Stomach smooth muscle (tissue), 2 donors: Measurements from ENCODE around the gene TRIOBP.

Experiments used
- H3K27ac ChIP-seq: one replicate; pipeline ENCODE4 v1.7.0; 2013; ENCODE audit warnings: mild to moderate bottlenecking, low read length, inconsistent platforms
- H3K27me3 ChIP-seq, 2 donors: one replicate each; pipeline ENCODE4 v1.7.0; 2013; ENCODE audit warnings: low read length in 2 of 2; ENCODE audit not compliant: insufficient read depth in 2 of 2, control insufficient read depth in 1 of 2
- H3K36me3 ChIP-seq, 2 donors: one replicate each; pipeline ENCODE4 v1.7.0; 2013; ENCODE audit warnings: low read length in 2 of 2; ENCODE audit not compliant: control insufficient read depth in 2 of 2, insufficient read depth in 2 of 2
- H3K4me1 ChIP-seq: one replicate; pipeline ENCODE4 v1.7.0; 2013; ENCODE audit warnings: low read length; ENCODE audit not compliant: control insufficient read depth, insufficient read depth
- H3K4me3 ChIP-seq, 2 donors: one replicate each; pipeline ENCODE4 v1.7.0; 2013; ENCODE audit warnings: low read length in 2 of 2
- H3K9ac ChIP-seq, 2 donors: one replicate each; pipeline ENCODE4 v1.7.0; 2013; ENCODE audit warnings: low read length in 2 of 2, mild to moderate bottlenecking in 1 of 2
- H3K9me3 ChIP-seq, 2 donors: one replicate each; pipeline ENCODE4 v1.7.0; 2013; ENCODE audit warnings: low read length in 2 of 2; ENCODE audit not compliant: control insufficient read depth in 2 of 2
- donor health status: healthy.
- donor health status: Pancreatic carcinoma.

The TRIOBP gene

GRCh38 chr22:37819105-37819433 is 122.2 kb downstream of the TRIOBP start:
- H3K27ac ChIP-seq = no peak overlapping the region
- no peaks in the 10 kb centered on the region for H3K9me3 ChIP-seq
- H3K36me3 ChIP-seq = peaks cover 2 to 5% of the 10 kb centered on the region in 2 donors
- H3K4me1 ChIP-seq = peaks cover 16% of the 10 kb centered on the region
- H3K27me3 ChIP-seq = peaks cover 11 to 20% of the 10 kb centered on the region in 2 donors
- H3K4me3 ChIP-seq = peak overlapping the region; percentile 59 to 65
- no peak overlapping the region for H3K9ac ChIP-seq

DNA sequence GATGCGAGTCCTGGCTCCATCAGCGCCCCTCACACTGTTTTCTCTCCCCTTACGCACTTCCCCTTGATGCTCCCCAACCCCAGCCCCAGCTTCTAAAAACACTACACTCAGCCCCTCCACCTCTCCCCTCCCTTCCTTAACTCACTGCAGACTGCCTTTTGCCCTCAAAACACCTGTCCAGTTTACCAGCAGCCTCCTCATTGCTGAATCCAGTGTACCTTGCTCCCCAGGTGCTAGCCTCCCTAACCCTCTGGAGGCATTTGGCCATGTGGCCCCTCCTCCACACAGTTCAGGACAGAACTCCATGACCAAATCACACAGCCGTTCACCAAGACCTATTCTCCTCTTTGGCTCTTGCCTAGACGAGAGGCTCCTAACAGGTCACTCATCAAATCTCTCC is 123.5 kb downstream of the TRIOBP start:
- Histone ChIP-seq H3K4me1 (peaks cover 18% of the 10 kb centered on the region), H3K9ac (no peak overlapping the region), H3K9me3 (no peaks in the 10 kb centered on the region), H3K4me3 (no peak overlapping the region), H3K27ac (no peak overlapping the region), H3K27me3 (peaks cover 11 to 23% of the 10 kb centered on the region in 2 donors), H3K36me3 (peaks cover 0 to 2% of the 10 kb centered on the region in 2 donors)

- no peak overlapping the region for H3K9ac ChIP-seq
- no peak overlapping the region for H3K4me3 ChIP-seq
- peaks cover 28% of the 10 kb centered on the region for H3K4me1 ChIP-seq
- peaks cover 11 to 23% of the 10 kb centered on the region in 2 donors for H3K27me3 ChIP-seq
- H3K36me3 ChIP-seq = no peaks in the 10 kb centered on the region
- no peaks in the 10 kb centered on the region for H3K9me3 ChIP-seq
- H3K27ac ChIP-seq = no peak overlapping the region
These were observed 125.4 kb downstream of the TRIOBP start for GRCh38 chr22:37822079-37822833.

DNA sequence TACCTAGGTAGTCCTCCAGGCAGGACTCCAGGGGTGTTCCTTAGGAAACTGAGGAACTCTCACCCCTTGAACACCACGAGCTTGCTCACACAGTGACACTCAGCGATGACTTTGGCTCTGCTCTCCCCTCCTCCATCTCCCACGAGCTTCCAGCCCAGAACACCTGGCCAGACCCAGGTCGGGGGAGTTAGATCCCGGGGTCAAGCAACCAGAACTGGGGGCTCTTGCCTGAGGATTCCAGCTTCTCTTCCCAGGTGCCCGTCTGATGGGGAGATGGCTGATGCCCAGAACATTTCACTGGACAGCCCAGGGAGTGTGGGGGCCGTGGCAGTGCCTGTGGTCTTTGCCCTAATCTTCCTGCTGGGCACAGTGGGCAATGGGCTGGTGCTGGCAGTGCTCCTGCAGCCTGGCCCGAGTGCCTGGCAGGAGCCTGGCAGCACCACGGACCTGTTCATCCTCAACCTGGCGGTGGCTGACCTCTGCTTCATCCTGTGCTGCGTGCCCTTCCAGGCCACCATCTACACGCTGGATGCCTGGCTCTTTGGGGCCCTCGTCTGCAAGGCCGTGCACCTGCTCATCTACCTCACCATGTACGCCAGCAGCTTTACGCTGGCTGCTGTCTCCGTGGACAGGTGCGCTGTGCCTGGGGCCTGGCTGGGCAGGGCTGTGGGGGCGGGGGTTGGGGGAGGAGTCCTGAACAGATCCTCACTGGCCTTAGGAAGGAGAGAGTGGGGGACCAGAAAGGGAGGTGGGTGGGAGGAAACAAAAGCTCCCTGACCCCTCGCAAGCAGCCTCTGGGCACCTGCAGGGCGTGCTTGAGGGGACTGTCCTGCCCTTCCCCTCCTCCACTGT is 126.5 kb downstream of the TRIOBP start, which contains the start of gene GALR3:
GALR3 (plus strand) TSS at position 249 of the 852 bp plus-strand sequence; CDS start at position 274, 25 bp downstream.
- Histone ChIP-seq H3K27me3 (peaks cover 11 to 23% of the 10 kb centered on the region in 2 donors), H3K4me3 (no peak within 1 kb of the TSS), H3K36me3 (peaks cover 0 to 2% of the 10 kb centered on the region in 2 donors), H3K9me3 (no peaks in the 10 kb centered on the region), H3K27ac (no peak within 1 kb of the TSS), H3K9ac (no peak within 1 kb of the TSS), H3K4me1 (peaks cover 22% of the 10 kb centered on the region)

DNA sequence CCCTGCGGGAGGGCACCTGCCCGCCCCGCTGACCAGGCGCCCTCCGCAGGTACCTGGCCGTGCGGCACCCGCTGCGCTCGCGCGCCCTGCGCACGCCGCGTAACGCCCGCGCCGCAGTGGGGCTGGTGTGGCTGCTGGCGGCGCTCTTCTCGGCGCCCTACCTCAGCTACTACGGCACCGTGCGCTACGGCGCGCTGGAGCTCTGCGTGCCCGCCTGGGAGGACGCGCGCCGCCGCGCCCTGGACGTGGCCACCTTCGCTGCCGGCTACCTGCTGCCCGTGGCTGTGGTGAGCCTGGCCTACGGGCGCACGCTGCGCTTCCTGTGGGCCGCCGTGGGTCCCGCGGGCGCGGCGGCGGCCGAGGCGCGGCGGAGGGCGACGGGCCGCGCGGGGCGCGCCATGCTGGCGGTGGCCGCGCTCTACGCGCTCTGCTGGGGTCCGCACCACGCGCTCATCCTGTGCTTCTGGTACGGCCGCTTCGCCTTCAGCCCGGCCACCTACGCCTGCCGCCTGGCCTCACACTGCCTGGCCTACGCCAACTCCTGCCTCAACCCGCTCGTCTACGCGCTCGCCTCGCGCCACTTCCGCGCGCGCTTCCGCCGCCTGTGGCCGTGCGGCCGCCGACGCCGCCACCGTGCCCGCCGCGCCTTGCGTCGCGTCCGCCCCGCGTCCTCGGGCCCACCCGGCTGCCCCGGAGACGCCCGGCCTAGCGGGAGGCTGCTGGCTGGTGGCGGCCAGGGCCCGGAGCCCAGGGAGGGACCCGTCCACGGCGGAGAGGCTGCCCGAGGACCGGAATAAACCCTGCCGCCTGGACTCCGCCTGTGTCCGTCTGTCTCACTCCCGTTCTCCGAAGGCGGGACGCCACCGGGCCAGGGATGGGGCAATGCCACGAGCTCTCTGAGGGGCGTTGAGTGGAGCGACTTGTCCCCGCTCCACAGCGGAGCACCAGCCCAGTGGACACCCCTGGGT is 128.1 kb downstream of the TRIOBP start:
- H3K4me3 ChIP-seq = peak overlapping the region in 1 of 2 donors; percentile 66

More for the DNA sequence above, 128.1 kb downstream of the TRIOBP start:
- Histone ChIP-seq H3K27ac (no peak overlapping the region), H3K9ac (no peak overlapping the region), H3K4me1 (peaks cover 13% of the 10 kb centered on the region), H3K9me3 (no peaks in the 10 kb centered on the region), H3K36me3 (peaks cover 0 to 4% of the 10 kb centered on the region in 2 donors), H3K27me3 (peaks cover 9 to 18% of the 10 kb centered on the region in 2 donors)
